ENCODE results near the gene FBXL20. TPM values are rescaled to one million over a fixed set of nuclear protein-coding genes. Genes with fewer than 3 reads are reported as not detected.
A peak's percentile ranks its signal among the peaks of the same experiment; 100 is the strongest.
"Not testable (repeated sequence)": the region's sequence is repeated elsewhere in the genome, so short reads cannot be mapped to it uniquely, and the experiment has no call there.

The FBXL20 gene
- total and polyA plus RNA-seq, 2 donors: 4.2 to 8.7 TPM

GRCh38 chr17:39349246-39349645, 52.2 kb downstream of the FBXL20 start:
- H3K36me3 ChIP-seq (ENCODE audit: control insufficient read depth in 2 of 2, insufficient read depth in 2 of 2, low read length in 1 of 2): no peaks in the 10 kb centered on the region
- H3K27ac ChIP-seq (ENCODE audit: low read depth in 1 of 2, low read length in 1 of 2): no peak overlapping the region
- no peak overlapping the region for H3K4me3 ChIP-seq (ENCODE audit: low read length in 2 of 2)
- WGBS: 80% methylated on average over 3 of the region's 3 CpGs
- H3K27me3 ChIP-seq (ENCODE audit: control insufficient read depth in 2 of 2, insufficient read depth in 1 of 2, low read length in 1 of 2): no peaks in the 10 kb centered on the region
- H3K4me1 ChIP-seq (ENCODE audit: control insufficient read depth in 2 of 2, insufficient read depth in 2 of 2, low read length in 2 of 2): no peaks in the 10 kb centered on the region
- no peak for DNase-seq (ENCODE audit: low read depth in 6 of 9, low spot score in 9 of 9)
- H3K9me3 ChIP-seq (ENCODE audit: control insufficient read depth in 2 of 2, insufficient read depth in 1 of 2, low read length in 1 of 2): no peaks in the 10 kb centered on the region

DNA sequence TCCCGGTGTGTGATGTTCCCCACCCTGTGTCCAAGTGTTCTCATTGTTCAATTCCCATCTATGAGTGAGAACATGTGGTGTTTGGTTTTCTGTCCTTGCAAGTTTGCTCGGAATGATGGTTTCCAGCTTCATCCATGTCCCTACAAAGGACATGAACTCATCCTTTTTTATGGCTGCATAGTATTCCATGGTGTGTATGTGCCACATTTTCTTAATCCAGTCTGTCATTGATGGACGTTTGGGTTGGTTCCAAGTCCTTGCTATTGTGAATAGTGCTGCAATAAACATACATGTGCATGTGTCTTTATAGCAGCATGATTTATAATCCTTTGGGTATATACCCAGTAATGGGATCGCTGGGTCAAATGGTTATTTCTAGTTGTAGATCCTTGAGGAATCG, 54.6 kb downstream of the FBXL20 start:
- 98% methylated on average over 5 of the region's 5 CpGs for WGBS
- H3K27ac ChIP-seq (ENCODE audit: low read depth in 1 of 2, low read length in 1 of 2); H3K4me3 ChIP-seq (ENCODE audit: low read length in 2 of 2); DNase-seq (ENCODE audit: low read depth in 6 of 9, low spot score in 9 of 9); H3K9me3 ChIP-seq (ENCODE audit: control insufficient read depth in 2 of 2, insufficient read depth in 1 of 2, low read length in 1 of 2); H3K36me3 ChIP-seq (ENCODE audit: control insufficient read depth in 2 of 2, insufficient read depth in 2 of 2, low read length in 1 of 2); H3K4me1 ChIP-seq (ENCODE audit: control insufficient read depth in 2 of 2, insufficient read depth in 2 of 2, low read length in 2 of 2); H3K27me3 ChIP-seq (ENCODE audit: control insufficient read depth in 2 of 2, insufficient read depth in 1 of 2, low read length in 1 of 2): not testable (repeated sequence)

- no peak for DNase-seq (ENCODE audit: low read depth in 6 of 9, low spot score in 9 of 9)
- Histone ChIP-seq H3K36me3 (ENCODE audit: control insufficient read depth in 2 of 2, insufficient read depth in 2 of 2, low read length in 1 of 2) (peaks cover 13 to 16% of the 10 kb centered on the region in 2 donors), H3K27me3 (ENCODE audit: control insufficient read depth in 2 of 2, insufficient read depth in 1 of 2, low read length in 1 of 2) (no peaks in the 10 kb centered on the region), H3K27ac (ENCODE audit: low read depth in 1 of 2, low read length in 1 of 2) (no peak overlapping the region), H3K4me1 (ENCODE audit: control insufficient read depth in 2 of 2, insufficient read depth in 2 of 2, low read length in 2 of 2) (no peaks in the 10 kb centered on the region), H3K9me3 (ENCODE audit: control insufficient read depth in 2 of 2, insufficient read depth in 1 of 2, low read length in 1 of 2) (no peaks in the 10 kb centered on the region), H3K4me3 (ENCODE audit: low read length in 2 of 2) (no peak overlapping the region)
- WGBS: 95% methylated on average over 3 of the region's 3 CpGs
Observed at GRCh38 chr17:39341541-39341940, 59.9 kb downstream of the FBXL20 start.

GRCh38 chr17:39340731-39341130, 60.7 kb downstream of the FBXL20 start:
- Histone ChIP-seq H3K27ac (ENCODE audit: low read depth in 1 of 2, low read length in 1 of 2) (no peak overlapping the region), H3K4me3 (ENCODE audit: low read length in 2 of 2) (no peak overlapping the region), H3K27me3 (ENCODE audit: control insufficient read depth in 2 of 2, insufficient read depth in 1 of 2, low read length in 1 of 2) (no peaks in the 10 kb centered on the region), H3K9me3 (ENCODE audit: control insufficient read depth in 2 of 2, insufficient read depth in 1 of 2, low read length in 1 of 2) (no peaks in the 10 kb centered on the region), H3K36me3 (ENCODE audit: control insufficient read depth in 2 of 2, insufficient read depth in 2 of 2, low read length in 1 of 2) (peaks cover 13 to 16% of the 10 kb centered on the region in 2 donors), H3K4me1 (ENCODE audit: control insufficient read depth in 2 of 2, insufficient read depth in 2 of 2, low read length in 2 of 2) (no peaks in the 10 kb centered on the region)
- DNase-seq (ENCODE audit: low read depth in 6 of 9, low spot score in 9 of 9): no peak

DNA sequence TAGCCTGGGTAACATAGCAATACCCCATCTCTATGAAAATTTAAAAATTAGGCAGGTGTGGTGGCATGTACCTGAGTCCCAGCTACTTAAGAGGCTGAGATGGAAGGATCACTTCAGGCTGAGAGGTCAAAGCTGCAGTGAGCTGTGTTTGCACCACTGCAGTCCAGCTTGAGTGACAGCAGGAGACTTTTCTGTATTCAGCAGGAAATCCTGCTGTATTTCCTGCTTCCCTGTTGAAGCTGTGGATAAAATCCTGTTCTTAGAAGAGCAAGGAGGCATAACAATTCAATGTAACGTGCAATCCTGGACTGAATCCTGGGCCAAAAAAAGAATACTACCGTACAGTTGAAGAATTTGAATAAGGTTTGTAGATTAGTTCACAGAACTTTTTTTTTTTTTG, 62.2 kb downstream of the FBXL20 start:
- Histone ChIP-seq H3K9me3 (ENCODE audit: control insufficient read depth in 2 of 2, insufficient read depth in 1 of 2, low read length in 1 of 2) (no peaks in the 10 kb centered on the region), H3K4me1 (ENCODE audit: control insufficient read depth in 2 of 2, insufficient read depth in 2 of 2, low read length in 2 of 2) (no peaks in the 10 kb centered on the region), H3K27ac (ENCODE audit: low read depth in 1 of 2, low read length in 1 of 2) (no peak overlapping the region), H3K4me3 (ENCODE audit: low read length in 2 of 2) (no peak overlapping the region), H3K27me3 (ENCODE audit: control insufficient read depth in 2 of 2, insufficient read depth in 1 of 2, low read length in 1 of 2) (no peaks in the 10 kb centered on the region), H3K36me3 (ENCODE audit: control insufficient read depth in 2 of 2, insufficient read depth in 2 of 2, low read length in 1 of 2) (peaks cover 13 to 16% of the 10 kb centered on the region in 2 donors)
- DNase-seq (ENCODE audit: low read depth in 6 of 9, low spot score in 9 of 9): no peak
- WGBS: 95% methylated on average over 2 of the region's 2 CpGs

DNA sequence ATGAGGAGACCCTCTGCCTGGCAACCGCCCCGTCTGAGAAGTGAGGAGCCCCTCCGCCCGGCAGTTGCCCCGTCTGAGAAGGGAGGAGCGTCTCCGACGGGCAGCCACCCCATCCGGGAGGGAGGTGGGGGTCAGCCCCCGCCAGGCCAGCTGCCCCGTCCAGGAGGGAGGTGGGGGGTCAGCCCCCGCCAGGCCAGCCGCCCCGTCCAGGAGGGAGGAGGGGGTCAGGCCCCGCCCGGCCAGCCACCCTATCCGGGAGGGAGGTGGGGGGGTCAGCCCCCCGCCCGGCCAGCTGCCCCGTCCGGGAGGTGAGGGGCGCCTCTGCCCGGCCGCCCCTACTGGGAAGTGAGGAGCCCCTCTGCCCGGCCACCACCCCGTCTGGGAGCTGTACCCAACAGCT, 63.8 kb downstream of the FBXL20 start:
- 98% methylated on average over 26 of the region's 26 CpGs for WGBS
- H3K36me3 ChIP-seq (ENCODE audit: control insufficient read depth in 2 of 2, insufficient read depth in 2 of 2, low read length in 1 of 2): peaks cover 15 to 16% of the 10 kb centered on the region in 2 donors

GRCh38 chr17:39335704-39336223, 65.7 kb downstream of the FBXL20 start:
- Histone ChIP-seq H3K4me1 (ENCODE audit: control insufficient read depth in 2 of 2, insufficient read depth in 2 of 2, low read length in 2 of 2) (no peaks in the 10 kb centered on the region), H3K27ac (ENCODE audit: low read depth in 1 of 2, low read length in 1 of 2) (no peak overlapping the region)

More for the DNA sequence above, 63.8 kb downstream of the FBXL20 start:
- not testable (repeated sequence) for H3K4me1 ChIP-seq (ENCODE audit: control insufficient read depth in 2 of 2, insufficient read depth in 2 of 2, low read length in 2 of 2); H3K4me3 ChIP-seq (ENCODE audit: low read length in 2 of 2); H3K27ac ChIP-seq (ENCODE audit: low read depth in 1 of 2, low read length in 1 of 2); H3K9me3 ChIP-seq (ENCODE audit: control insufficient read depth in 2 of 2, insufficient read depth in 1 of 2, low read length in 1 of 2); H3K27me3 ChIP-seq (ENCODE audit: control insufficient read depth in 2 of 2, insufficient read depth in 1 of 2, low read length in 1 of 2); DNase-seq (ENCODE audit: low read depth in 6 of 9, low spot score in 9 of 9)

GRCh38 chr17:39334008-39334744, 67.2 kb downstream of the FBXL20 start:
- not testable (repeated sequence) for H3K27ac ChIP-seq (ENCODE audit: low read depth in 1 of 2, low read length in 1 of 2); H3K9me3 ChIP-seq (ENCODE audit: control insufficient read depth in 2 of 2, insufficient read depth in 1 of 2, low read length in 1 of 2); H3K27me3 ChIP-seq (ENCODE audit: control insufficient read depth in 2 of 2, insufficient read depth in 1 of 2, low read length in 1 of 2); H3K36me3 ChIP-seq (ENCODE audit: control insufficient read depth in 2 of 2, insufficient read depth in 2 of 2, low read length in 1 of 2); H3K4me3 ChIP-seq (ENCODE audit: low read length in 2 of 2); DNase-seq (ENCODE audit: low read depth in 6 of 9, low spot score in 9 of 9); H3K4me1 ChIP-seq (ENCODE audit: control insufficient read depth in 2 of 2, insufficient read depth in 2 of 2, low read length in 2 of 2)
- 98% methylated on average over 6 of the region's 6 CpGs for WGBS

More at GRCh38 chr17:39335704-39336223, 65.7 kb downstream of the FBXL20 start:
- Histone ChIP-seq H3K36me3 (ENCODE audit: control insufficient read depth in 2 of 2, insufficient read depth in 2 of 2, low read length in 1 of 2) (peaks cover 7 to 9% of the 10 kb centered on the region in 2 donors), H3K9me3 (ENCODE audit: control insufficient read depth in 2 of 2, insufficient read depth in 1 of 2, low read length in 1 of 2) (no peaks in the 10 kb centered on the region), H3K27me3 (ENCODE audit: control insufficient read depth in 2 of 2, insufficient read depth in 1 of 2, low read length in 1 of 2) (no peaks in the 10 kb centered on the region), H3K4me3 (ENCODE audit: low read length in 2 of 2) (no peak overlapping the region)
- DNase-seq (ENCODE audit: low read depth in 6 of 9, low spot score in 9 of 9): peak in 1 of 9 donors; percentile 6
- 67% methylated on average over 4 of the region's 4 CpGs for WGBS

GRCh38 chr17:39332092-39332491, 69.3 kb downstream of the FBXL20 start:
- no peak for DNase-seq (ENCODE audit: low read depth in 6 of 9, low spot score in 9 of 9)
- no peaks in the 10 kb centered on the region for H3K27me3 ChIP-seq (ENCODE audit: control insufficient read depth in 2 of 2, insufficient read depth in 1 of 2, low read length in 1 of 2)
- H3K36me3 ChIP-seq (ENCODE audit: control insufficient read depth in 2 of 2, insufficient read depth in 2 of 2, low read length in 1 of 2): peaks cover 0 to 2% of the 10 kb centered on the region in 2 donors
- 96% methylated on average over 5 of the region's 5 CpGs for WGBS
- H3K4me3 ChIP-seq (ENCODE audit: low read length in 2 of 2): no peak overlapping the region
- H3K27ac ChIP-seq (ENCODE audit: low read depth in 1 of 2, low read length in 1 of 2): no peak overlapping the region
- no peaks in the 10 kb centered on the region for H3K9me3 ChIP-seq (ENCODE audit: control insufficient read depth in 2 of 2, insufficient read depth in 1 of 2, low read length in 1 of 2)
- no peaks in the 10 kb centered on the region for H3K4me1 ChIP-seq (ENCODE audit: control insufficient read depth in 2 of 2, insufficient read depth in 2 of 2, low read length in 2 of 2)
